Measurements from ENCODE around the gene MINDY4B.
"Not testable (repeated sequence)": the region's sequence is repeated elsewhere in the genome, so short reads cannot be mapped to it uniquely, and the experiment has no call there.

The MINDY4B gene

GRCh38 chr3:150897592-150897991 is 7.6 kb downstream of the MINDY4B start:
- DNase-seq = no peak

DNA sequence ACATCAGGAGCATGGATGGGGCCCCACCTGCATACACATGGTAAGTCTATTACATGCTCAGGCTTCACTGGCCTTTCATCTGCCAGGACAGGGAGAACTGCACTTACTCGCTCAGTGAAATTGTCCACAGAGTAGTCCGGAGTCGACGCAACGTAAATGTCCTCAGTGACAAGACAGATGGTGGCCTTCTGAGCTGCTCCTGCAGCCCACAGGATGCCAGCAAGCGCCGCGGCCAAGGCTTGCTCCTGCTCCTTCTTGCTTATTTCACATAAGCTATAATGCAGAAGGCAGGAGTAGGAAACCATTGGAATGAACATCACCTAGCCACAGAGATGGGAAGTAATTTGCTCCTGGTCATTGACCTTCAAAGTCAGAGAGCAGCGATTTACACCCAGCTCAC is 14.4 kb downstream of the MINDY4B start:
- no peak for DNase-seq

GRCh38 chr3:150890295-150890694 is 14.9 kb downstream of the MINDY4B start:
- no peak for DNase-seq

DNA sequence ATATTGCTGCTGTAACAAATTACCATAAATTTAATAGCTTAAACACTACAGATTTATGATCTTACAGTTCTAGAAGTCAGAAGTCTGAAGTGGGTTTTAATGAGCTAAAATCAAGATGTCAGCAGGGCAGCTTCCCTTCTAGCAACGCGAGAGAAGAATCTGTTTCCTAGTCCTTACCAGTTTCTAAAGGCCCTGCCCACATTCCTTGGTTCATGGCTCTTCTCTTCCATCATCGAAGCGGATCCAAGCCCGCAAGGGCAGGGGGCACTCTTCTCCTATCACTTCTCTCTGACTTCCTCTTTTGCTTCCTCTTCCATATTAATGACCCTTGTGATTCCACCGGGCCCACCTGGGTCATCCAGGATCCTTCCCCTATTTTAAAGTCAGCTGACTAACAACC is 16.1 kb downstream of the MINDY4B start:
- no peak for DNase-seq

DNA sequence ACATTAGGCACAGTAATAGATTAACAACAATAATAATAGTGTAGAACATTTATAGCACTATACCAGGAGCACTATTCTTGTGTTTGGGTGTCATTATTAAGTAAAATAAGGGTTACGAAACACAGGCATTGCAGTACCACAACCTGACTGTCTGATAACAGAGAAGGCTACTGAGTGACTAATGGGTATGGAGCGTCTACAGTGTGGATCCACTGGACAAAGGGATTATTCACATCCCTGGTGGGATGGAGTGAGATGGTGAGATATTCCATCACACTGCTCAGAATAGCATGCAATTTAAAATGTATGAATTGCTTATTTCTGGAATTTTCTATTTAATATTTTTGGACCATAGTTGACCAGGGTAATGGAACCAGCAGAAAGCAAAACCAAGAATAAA is 18.2 kb downstream of the MINDY4B start:
- no peak for DNase-seq

- DNase-seq = no peak
These were observed 19.7 kb downstream of the MINDY4B start for GRCh38 chr3:150885535-150885934.

DNA sequence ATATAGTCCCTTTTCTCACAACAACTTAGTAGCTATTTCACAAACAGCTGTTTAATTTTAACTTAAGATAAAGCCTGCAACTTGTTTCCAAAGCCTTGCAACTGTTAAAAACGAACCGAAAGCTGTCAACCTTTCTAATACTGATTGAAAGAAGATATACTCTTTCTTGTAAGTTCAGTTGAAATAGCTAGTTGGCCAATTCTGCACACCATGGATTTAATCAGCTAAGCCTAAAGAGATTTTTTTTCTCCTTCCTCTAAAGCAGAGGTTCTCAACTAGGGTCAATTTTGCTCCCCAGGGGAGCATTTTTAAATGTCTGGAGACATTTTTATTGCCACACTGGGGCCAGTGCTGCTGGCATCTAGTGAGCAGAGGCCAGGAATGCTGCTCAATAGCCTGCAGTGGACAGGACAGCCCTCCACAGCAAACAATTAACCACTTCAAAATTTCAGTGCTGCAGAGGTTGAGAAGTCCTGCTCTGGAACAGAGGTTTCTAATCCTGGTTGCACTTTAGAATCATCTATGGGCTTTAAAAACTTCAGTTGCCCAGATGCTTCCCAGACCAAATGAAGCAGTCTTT is 26.2 kb downstream of the MINDY4B start:
- DNase-seq = no peak

- no peak for DNase-seq
These were observed 26.9 kb downstream of the MINDY4B start for GRCh38 chr3:150878290-150878689.

DNA sequence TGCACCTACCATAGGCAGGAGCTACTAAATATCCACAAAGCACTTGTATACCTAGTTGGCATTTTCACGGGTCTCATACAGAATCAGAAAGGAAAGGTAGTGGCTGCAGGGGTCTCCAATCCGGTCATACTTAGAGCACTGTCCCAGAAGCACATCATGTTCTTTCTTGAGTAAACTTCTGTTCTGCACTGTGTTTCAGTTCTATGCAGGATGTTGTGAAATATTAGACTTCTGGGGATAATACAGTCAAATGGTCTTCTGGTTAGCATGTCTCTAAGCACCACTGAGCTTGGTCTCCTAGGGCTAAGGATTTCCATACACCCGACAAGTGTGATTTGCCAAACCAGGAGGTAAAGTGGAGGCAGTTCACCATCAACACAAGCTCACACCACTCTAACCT is 27.9 kb downstream of the MINDY4B start:
- DNase-seq = no peak

DNA sequence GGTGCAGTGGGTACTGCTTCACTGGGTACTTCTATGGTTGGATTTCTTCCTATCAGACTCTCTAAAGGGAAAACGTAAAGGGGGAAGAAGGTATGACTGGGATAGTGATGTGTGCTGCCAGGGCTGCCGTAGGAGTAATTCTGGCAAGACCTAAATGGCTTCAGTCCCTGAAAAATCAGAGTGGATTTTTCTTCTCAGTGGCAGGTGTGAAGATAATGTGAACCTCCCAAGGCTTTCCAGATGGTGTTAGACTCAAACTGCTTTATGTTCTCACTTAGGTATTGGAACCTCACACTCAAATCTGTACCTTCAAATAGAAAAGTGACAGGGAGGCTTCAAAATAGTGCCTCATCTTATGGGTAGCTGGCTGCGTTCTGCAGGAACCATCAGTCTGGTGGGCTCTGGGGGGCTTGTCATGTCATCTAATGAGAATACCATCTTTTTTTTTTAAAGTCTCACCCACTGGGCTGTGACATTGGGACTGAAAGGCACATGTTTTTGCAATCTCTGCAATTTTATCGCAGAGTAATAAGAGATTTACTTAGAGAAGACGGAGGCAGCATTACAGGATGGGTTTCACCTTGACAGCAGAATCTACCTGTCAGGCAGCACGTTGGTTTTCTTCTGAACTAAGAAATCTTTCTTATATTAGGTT is 28.5 kb downstream of the MINDY4B start:
- DNase-seq = no peak

DNA sequence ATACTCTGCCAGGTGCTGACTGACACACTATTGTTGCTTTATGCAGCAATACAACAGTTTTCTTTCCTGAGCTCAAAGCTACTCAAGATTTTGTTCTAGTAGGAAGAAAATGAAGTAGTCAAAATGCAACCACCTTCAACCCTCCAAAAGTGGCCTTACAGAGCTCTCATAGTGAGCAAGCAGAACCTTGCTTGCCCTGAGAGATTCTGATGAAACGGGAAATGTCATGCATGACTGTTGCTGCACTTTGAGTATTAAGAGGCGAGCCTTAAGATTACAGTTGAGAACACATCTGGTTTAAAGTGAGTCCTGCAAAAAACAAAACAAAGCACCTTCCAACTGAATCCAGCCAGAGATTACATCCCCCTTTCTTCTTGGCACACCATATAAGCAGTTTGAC is 29.7 kb downstream of the MINDY4B start:
- no peak for DNase-seq

- DNase-seq = no peak
These were observed 30.5 kb downstream of the MINDY4B start for GRCh38 chr3:150874666-150875219.

DNA sequence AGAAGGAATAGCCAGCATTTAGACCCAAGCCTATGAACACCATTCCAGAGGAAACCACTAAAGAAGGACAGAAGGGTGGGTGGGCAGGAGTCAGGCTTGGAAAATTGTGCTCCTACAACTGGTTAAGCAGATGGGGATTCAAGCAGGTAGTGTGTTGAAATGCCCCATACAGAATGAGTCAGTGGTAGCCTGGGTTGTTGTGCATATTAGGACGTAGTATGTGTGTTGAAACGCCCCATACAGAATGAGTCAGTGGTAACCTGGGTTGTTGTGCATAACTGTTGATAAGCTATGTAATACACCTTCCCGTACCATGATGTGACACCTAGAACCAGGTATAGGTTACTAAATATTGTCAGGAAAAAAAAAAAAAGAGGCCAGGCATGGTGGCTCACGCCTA is 34.0 kb downstream of the MINDY4B start:
- DNase-seq = no peak

DNA sequence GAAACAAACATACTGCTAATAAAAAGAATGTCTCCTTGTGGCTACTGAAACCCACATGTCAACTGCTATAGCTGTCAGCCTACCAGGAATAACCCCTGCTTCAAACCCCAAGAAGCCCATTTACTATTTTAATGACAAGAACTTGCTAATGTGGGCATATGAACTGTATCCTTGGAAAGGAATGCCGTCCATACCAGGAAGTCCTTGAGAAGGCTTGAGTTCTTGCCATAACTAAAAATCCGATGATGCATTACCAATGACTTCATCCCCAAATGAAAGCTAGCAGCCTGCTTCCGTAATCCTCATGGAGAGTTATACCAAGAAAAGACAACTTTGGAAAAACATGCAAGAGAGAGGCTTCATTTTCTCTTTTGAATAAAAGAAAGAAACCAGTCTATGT is 34.8 kb downstream of the MINDY4B start:
- DNase-seq = no peak

DNA sequence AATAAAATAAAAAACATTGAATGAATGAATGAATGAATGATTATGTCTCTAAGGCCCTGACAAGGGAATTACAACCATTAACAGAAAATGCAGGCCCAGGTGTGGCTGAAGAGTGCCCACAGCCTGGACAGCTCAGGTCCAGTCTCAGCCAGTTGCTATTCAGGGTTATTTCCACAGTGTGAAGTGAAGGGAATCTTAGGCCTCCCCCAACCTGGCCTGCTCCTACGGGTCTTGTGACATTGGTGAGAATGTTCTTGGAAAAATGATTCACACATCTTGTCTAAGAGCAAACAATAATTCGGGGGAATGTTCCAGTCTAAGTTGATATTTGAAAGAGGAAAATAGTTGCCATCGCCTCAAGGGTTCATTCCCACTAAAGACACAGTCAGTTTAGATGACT is 37.0 kb downstream of the MINDY4B start:
- DNase-seq = no peak

DNA sequence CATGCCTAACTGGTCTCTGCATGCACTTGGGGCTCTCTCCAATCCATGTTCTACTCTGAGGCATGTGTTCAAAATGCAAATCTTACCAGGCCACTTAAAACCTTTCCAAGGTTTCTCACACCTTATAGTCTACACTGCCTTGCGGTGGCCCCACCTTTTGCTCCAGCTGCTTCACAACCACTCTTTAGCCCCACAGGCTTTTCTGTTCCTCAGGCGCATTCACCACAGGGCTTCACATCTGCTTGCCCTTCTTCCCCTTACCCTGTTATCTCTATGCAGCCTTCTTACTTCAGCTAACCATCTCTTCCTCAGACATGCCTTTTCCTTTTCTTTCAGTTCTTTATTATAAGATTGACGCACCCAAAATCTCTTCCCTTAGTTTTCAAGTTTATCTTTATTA is 37.8 kb downstream of the MINDY4B start:
- DNase-seq = no peak

- not testable (repeated sequence) for DNase-seq
These were observed 41.3 kb downstream of the MINDY4B start for GRCh38 chr3:150863921-150864320.

GRCh38 chr3:150861851-150862250 is 43.4 kb downstream of the MINDY4B start:
- no peak for DNase-seq

GRCh38 chr3:150857936-150858335 is 47.3 kb downstream of the MINDY4B start:
- DNase-seq = not testable (repeated sequence)

- no peak for DNase-seq
These were observed 55.0 kb downstream of the MINDY4B start for GRCh38 chr3:150850191-150850590.

- no peak for DNase-seq
These were observed 56.4 kb downstream of the MINDY4B start for GRCh38 chr3:150848864-150849263.

DNA sequence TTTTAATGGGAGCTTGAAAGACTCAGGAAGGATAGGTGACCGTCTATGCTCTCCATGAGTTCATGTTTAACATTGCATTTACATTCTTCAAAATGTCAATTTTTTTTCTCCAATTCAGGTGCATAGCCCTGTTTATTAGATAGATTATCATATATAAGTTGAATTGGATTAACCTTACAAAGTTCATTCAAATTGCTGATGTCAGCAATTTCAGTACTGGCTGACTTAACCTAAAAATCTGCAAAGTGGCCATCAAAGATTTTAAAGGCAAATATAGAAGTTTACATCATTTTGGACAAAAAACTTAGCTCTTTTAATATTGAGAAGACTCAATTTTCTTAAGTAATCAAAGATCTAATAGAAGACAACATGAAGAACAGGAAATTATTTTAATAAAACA is 57.8 kb downstream of the MINDY4B start:
- no peak for DNase-seq

DNA sequence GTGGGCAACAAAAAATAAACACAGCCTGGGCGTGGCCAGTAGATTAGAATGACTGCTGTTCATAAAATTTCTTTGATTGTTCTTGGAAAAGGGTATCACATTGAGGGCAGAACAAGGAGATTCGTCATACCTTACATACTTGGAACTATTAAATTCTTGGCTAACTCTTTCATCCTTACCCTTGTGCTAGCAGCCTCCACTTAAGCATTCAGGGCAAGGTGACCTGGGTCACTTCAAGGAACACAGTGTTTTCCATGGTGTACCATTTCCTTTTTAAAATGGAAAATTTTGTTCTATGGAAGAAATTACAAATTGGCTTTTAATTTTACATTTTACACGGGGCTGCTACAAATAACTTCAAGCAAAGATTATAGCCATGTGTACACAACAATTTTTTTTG is 60.8 kb downstream of the MINDY4B start:
- no peak for DNase-seq

GRCh38 chr3:150843241-150843640 is 62.0 kb downstream of the MINDY4B start:
- DNase-seq = no peak
